GM18951 (cell line): Measurements from ENCODE around the gene HTRA3.

ENCODE experiments used
- POLR2A ChIP-seq: IDR thresholded peaks from 4 replicates; pipeline ENCODE4 v1.6.1; 2011; ENCODE audit warnings: mild to moderate bottlenecking; ENCODE audit not compliant: insufficient read length, insufficient read depth; ENCODE audit errors: extremely low read depth
- in situ Hi-C: fragments of 300-500 bp; cut with MboI; formaldehyde crosslinking; loops from one replicate; pipeline ENCODE4 v1.12.0; 2022; ENCODE audit warnings: low sequenced_read_pairs, mixed read lengths, inconsistent platforms; ENCODE audit not compliant: unreplicated experiment

HTRA3 gene

GRCh38 chr4:8278421-8279287, 9.1 kb downstream of the HTRA3 start:
- no peak for TF ChIP-seq POLR2A
- in situ Hi-C loops, result no loop called here

- in situ Hi-C loops, result no loop called here
- no peak for TF ChIP-seq POLR2A
These were observed 10.0 kb downstream of the HTRA3 start for GRCh38 chr4:8279321-8280157.

DNA sequence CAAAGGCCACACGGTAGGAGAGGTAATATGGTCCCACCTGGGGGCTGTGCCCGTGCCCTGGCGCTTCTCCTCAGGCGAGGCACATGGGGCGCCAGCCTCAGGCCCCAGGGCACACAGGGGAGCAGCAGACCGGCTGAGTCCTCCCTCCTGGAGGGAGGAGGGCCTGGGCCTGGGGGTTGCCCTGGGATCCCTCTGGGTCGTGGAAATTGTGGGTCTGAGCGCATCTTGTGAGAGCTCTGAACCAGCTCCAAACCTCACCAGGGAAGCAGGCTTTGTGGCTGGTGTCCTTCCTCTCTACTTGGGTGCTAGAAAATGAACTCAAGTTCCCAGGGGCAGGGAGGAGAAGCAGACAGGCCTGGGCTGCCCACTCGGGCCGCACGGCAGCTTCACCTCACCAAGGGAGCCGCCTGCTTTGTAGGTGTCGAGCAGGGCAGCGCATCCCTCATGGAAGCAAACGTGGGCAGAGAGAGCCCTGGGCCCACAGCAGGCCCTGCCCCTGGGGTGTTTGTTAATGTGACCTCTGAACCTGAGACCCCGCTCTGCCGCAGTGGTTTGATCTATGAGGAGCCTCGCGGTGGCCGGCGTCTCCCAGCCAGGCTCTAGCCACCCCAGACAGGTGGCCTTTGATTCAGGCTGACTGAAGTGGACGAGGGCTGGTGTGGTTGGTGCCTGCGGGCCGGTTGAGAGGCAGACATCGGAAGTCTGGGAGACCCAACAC, 10.8 kb downstream of the HTRA3 start:
- in situ Hi-C loops, result no loop called here
- no peak for TF ChIP-seq POLR2A

DNA sequence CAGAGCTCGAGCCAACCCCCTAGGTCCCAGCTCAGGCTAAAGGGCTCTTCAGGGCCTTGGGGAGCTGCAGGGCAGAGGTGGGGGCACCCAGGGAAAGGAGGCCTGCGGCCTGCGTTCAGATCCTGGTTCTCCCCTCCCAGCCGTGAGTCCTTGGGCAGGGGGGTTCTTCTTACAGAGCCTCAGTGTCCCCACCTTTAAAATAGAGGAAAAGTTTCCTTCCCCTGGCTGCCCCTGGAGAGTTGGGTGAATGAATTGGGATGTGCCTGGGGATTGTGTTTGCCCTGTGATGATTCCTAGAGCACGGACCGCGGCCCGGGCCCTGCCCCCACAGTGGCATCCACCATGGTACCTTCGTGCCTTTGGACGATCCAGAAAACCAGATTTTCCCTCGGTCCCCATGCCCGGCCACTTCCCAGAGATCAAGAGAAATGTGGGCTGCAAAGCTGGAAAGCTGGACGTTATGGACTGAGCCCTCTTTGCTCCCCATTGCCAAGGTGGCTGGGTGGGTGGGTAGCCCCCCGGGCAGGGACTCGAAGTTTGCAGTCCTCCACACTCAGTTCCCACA, 11.4 kb downstream of the HTRA3 start:
- no peak for TF ChIP-seq POLR2A
- in situ Hi-C loops, result no loop called here

GRCh38 chr4:8281519-8282133, 12.1 kb downstream of the HTRA3 start:
- TF ChIP-seq POLR2A, result no peak

DNA sequence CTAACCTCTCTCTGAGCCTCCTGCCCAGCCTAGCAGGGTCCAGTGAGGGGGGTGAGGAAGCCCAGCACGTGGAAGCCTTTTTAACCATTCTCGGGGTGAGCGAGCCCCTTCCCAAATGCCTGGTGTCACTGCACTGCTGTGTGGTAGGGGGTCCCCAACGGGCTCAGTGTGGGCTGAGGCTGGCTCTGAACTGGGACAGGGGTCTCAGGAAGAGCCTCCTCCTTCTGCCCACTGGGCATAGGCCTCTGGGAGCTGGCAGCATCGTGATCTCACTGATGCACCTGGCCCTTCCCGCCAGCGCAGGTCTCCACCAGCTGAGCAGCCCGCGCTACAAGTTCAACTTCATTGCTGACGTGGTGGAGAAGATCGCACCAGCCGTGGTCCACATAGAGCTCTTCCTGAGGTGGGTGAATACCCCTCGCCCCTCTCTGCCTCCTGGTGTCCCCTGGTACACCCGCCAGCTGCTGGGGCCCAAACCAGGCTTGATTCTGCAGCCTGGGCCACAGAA, 12.6 kb downstream of the HTRA3 start:
- in situ Hi-C loops, result no loop called here
- no peak for TF ChIP-seq POLR2A

More at GRCh38 chr4:8281519-8282133, 12.1 kb downstream of the HTRA3 start:
- in situ Hi-C loops, result no loop called here

DNA sequence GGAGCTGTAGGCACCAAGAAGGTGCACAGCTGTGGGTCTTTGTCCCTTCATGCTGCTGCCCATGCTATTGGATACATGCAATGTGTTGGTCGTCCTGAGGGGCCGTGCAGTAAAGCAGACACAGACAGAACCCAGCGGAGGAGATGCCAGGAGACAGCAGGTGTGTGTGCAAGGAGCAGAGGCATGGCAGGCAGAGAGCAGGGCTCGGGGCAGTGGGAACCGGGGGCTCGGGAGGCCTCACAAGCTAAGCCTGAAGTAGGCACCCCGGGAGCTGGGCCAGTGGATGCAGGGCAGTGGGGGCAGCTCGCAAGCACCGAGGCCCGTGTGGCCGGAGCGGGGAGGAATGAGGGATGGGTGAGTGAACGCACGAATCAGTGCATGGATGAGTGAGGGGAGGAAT, 13.2 kb downstream of the HTRA3 start:
- in situ Hi-C loops, result no loop called here
- no peak for TF ChIP-seq POLR2A

DNA sequence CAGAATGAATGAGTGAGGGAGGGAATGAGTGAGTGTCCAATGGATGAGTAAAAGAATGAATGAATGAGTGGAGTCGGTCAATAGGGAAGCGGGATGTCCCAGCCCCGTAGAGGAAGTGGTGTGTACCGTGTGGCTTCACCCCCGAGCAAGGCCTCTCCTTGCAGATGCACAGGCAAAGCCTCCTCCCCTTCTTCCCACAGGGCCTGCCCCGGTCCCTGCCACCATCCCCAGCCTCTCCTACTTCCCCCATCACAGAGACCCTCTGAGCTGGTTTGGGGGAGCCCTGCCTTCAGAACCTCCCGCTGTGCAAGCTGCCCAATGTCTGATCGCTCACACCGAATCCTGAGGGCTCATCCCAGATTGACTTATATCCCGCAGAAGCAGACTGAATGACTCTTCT, 13.6 kb downstream of the HTRA3 start:
- TF ChIP-seq POLR2A, result no peak
- in situ Hi-C loops, result no loop called here

DNA sequence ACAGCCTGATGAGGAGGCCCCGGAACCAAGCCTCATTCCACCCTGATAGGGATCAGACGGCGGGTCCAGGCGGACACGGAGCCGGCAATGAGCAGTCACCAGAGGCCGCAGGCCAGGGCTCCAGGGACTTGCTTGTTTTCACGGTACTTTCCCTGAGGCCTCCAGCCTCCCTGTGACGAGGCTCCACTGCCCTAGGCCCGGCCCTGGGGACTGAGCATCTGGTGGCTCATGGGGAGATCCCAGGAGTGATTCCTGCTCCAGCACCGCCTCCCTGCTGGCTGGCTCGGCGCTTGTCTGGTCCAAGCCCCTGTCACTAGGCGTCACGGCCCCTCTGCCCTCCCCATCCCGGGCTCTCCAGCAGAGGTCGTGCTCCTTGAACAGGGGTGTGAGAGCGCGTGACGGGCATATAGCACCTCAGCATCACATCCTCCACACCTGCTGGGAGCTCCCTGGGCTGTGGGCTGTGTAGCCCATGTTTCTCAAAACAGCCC, 14.1 kb downstream of the HTRA3 start:
- in situ Hi-C loops, result no loop called here
- TF ChIP-seq POLR2A, result no peak

DNA sequence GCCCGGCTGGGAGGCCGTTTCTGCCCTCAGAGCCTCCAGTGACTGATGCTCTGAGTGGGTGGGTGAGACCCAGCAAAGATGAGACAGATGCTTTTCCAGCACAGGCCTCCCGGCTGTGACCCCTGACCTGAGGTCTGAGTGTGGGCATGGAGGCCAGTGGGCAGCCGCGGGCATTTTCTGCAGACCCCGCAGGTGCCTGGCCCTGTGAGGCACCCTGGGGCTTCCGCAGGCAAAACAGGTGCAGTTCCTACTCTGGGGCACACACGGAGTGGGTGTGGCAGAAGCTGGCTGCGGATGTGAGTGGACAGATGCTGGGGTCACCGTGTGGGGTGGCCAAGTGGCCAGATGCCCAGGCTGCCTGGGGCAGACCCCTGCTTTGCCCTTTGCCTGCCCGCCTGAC, 14.8 kb downstream of the HTRA3 start:
- in situ Hi-C loops, result no loop called here
- TF ChIP-seq POLR2A, result no peak

DNA sequence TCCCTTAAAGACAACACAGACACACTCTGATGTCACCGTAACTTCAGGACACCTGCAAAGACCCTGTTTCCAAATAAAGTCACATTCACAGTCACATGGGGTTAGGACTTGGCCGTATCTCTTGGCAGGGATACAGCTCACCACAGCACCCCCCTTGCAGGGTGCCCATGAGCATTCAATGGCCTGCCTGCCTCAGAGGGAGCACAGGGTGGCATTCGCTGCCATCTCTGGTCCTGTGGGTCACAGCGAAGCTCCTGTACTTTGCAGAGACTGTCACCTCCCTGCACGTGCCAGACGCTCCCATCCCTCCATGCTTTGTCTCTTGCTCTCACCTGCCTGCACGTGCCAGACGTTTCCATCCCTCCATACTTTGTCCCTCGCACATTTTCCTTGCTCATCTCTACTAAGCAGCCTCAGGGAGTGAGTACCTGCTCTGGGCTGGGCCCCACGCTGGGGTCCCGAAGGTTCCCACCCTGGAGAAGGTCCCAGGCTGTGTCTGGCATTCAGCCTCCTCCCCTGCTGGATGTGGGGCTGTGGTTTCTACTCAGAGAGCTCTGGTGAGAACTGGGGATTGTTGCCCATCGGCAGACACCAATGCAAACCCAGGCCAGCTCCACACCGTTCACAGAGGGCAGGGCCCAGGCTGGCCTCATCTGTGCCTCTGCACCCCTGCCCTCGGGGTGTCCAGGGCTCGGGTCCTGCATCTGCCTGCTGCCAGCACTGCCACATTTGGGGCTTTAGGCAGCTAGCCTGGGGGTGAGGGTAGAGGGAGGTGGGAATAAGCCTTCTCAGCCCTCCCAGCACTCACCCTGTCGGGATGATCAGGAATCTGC, 15.8 kb downstream of the HTRA3 start:
- in situ Hi-C loops, result no loop called here
- TF ChIP-seq POLR2A, result no peak

GRCh38 chr4:8285976-8286718, 16.6 kb downstream of the HTRA3 start:
- in situ Hi-C loops, result no loop called here
- no peak for TF ChIP-seq POLR2A
